ENCODE measurements around the gene LRRN4. TPM values are rescaled to one million over a fixed set of nuclear protein-coding genes. Genes with fewer than 3 reads are reported as not detected.

LRRN4 gene
- under 0.01 TPM in 1 of 2 replicates, not detected in the other for total RNA-seq

DNA sequence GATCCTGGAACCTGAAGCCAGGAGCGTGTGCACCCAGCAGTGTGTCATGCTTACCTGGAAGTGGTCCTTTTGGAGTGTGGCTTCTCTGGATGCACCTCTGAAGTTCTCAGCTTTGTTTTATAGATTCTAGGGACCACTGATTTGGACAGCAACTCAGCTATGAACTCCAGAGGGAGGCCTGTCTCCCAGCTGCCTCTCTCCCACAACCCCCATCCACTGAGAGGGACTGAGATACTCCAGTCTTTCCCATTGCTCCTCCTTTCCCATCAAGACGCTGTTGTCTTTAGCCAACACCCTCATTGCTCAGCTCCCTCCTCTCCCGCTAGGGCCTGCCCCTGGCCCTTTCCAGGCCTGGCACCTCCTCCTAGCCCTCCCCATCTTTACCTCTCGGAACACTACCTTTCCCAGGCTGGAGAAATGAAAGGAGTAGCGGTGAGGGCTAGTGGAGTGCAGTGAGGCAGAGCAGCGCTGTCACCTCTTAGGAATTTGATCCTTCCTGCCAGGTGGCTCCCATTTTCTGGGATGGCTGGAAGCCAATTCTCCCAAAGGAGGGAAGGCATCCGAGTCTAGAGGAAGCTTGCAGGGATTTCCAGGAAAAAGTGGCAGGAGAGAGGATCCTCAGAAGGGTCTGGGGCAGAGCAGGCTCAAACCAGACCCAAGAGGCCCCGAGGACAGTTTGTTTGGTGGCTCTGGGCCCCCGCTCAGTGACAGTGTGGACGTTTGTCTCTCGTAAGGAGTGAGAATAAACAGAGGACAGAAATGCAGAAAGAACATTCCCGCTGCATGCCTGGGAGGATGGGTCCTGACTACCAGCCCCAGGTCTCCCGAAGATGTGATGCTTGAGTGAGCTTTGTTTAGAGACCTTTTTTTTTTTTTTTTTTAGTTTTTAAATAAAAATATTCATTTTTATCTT, at the start of gene LRRN4:
LRRN4 (minus strand) TSS at position 285 of the 913 bp plus-strand sequence. CDS start 1,261 bp downstream, outside the sequence.

Other genes starting within 250 kb of the LRRN4 start
- gene CHGB, start 142.6 kb downstream of the LRRN4 start, total RNA-seq: 0.15 TPM in 1 of 2 replicates, not detected in the other
- 5.1 and 5.4 TPM in 2 replicates for gene TRMT6, start 103.5 kb downstream of the LRRN4 start, total RNA-seq
- 3.3 and 14.3 TPM in 2 replicates for gene MCM8, start 103.4 kb downstream of the LRRN4 start, total RNA-seq
- 21.0 and 37.5 TPM in 2 replicates for gene CRLS1, start 47.9 kb downstream of the LRRN4 start, total RNA-seq
- 8.1 and 9.1 TPM in 2 replicates for gene FERMT1, start 69.0 kb upstream of the LRRN4 start, total RNA-seq

All from smooth muscle cell of trachea (primary cell).